ENCODE measurements around the gene IDH3A. TPM values are rescaled to one million over a fixed set of nuclear protein-coding genes. Genes with fewer than 3 reads are reported as not detected.

The IDH3A gene
- total RNA-seq, 4 donors from 2014 or later, result 55.1 to 155 (median 83.3) TPM

DNA sequence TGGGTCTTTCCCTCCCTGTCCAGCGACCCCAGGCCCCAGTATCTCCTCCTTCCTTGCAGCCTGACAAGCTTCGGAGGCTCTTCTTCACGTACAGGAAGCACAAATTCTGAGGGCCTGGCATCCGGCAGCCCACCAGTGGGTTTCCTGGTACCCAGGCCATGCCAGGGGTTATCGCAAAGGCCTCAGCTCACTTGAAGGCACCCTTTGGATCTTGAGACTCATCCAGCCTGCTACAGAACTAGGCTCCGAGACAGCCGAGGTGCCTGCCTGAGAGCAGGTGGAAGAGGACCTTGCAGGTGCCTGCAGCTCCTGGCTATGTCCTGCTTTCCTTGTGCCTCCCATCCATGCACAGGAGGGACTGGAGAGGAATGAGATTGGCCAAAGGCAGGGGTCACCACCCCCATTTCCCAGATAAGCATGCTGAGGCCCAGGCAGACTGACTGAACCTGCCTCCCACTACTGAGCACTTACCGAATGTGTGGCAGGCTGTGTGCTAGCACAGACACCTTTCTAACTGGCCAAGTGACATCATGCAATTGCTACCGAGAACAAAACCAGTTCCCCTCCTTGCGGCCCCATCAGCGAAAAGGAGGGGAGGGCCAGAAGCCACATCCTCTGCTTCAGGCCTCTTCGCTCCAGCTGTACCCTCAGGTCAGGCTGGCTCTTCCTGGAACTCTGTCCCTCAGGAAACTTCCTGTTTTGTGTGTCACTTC lies 45.6 kb upstream of the IDH3A start:
- 83 to 89% methylated on average over 11 to 12 of the region's 12 CpGs for WGBS, 2 donors
- Histone ChIP-seq H3K4me3 (replicated peaks in 1 of 3) (no peak overlapping the region), H3K4me1 (no peaks in the 10 kb centered on the region), H3K27ac (no peak overlapping the region), H3K9me3 (no peaks in the 10 kb centered on the region), H3K27me3 (no peaks in the 10 kb centered on the region), H3K36me3 (no peaks in the 10 kb centered on the region)
- peak in 1 of 2 donors; percentile 8 for DNase-seq
- intact Hi-C loops (cut with DNase I), result no loop called here
- TF ChIP-seq, protein P1, sequence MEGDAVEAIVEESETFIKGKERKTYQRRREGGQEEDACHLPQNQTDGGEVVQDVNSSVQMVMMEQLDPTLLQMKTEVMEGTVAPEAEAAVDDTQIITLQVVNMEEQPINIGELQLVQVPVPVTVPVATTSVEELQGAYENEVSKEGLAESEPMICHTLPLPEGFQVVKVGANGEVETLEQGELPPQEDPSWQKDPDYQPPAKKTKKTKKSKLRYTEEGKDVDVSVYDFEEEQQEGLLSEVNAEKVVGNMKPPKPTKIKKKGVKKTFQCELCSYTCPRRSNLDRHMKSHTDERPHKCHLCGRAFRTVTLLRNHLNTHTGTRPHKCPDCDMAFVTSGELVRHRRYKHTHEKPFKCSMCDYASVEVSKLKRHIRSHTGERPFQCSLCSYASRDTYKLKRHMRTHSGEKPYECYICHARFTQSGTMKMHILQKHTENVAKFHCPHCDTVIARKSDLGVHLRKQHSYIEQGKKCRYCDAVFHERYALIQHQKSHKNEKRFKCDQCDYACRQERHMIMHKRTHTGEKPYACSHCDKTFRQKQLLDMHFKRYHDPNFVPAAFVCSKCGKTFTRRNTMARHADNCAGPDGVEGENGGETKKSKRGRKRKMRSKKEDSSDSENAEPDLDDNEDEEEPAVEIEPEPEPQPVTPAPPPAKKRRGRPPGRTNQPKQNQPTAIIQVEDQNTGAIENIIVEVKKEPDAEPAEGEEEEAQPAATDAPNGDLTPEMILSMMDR (IDR thresholded peaks at IDR 0.05), result no peak
- TF ChIP-seq POLR2A (IDR thresholded peaks at IDR 0.05), result no peak

DNA sequence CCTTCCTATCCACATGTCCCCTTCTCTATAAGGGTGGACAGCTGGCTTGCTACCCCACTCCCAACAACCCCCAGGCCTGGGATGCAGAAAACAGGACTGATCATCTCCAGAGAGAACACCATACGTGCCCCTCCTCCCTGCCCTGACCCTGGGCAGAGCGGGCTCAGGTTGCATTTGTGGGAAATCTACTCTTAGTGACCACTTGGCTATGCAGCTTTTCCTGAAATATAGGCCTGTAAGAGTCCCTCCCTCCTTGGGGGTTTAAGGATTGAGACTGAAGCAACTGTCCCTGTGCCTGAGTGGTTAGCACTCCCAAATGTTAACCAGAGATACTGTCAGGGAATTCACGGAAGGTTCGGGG lies 45.1 kb upstream of the IDH3A start:
- Histone ChIP-seq H3K4me1 (no peaks in the 10 kb centered on the region), H3K4me3 (replicated peaks in 1 of 3) (no peak overlapping the region), H3K27ac (no peak overlapping the region), H3K27me3 (no peaks in the 10 kb centered on the region), H3K36me3 (no peaks in the 10 kb centered on the region), H3K9me3 (no peaks in the 10 kb centered on the region)
- DNase-seq, result no peak
- intact Hi-C loops (cut with DNase I), result no loop called here
- WGBS, 2 donors, result 92 to 95% methylated on average over 4 of the region's 4 CpGs
- TF ChIP-seq, protein P1 (IDR thresholded peaks at IDR 0.05), result no peak
- no peak for TF ChIP-seq POLR2A (IDR thresholded peaks at IDR 0.05)

DNA sequence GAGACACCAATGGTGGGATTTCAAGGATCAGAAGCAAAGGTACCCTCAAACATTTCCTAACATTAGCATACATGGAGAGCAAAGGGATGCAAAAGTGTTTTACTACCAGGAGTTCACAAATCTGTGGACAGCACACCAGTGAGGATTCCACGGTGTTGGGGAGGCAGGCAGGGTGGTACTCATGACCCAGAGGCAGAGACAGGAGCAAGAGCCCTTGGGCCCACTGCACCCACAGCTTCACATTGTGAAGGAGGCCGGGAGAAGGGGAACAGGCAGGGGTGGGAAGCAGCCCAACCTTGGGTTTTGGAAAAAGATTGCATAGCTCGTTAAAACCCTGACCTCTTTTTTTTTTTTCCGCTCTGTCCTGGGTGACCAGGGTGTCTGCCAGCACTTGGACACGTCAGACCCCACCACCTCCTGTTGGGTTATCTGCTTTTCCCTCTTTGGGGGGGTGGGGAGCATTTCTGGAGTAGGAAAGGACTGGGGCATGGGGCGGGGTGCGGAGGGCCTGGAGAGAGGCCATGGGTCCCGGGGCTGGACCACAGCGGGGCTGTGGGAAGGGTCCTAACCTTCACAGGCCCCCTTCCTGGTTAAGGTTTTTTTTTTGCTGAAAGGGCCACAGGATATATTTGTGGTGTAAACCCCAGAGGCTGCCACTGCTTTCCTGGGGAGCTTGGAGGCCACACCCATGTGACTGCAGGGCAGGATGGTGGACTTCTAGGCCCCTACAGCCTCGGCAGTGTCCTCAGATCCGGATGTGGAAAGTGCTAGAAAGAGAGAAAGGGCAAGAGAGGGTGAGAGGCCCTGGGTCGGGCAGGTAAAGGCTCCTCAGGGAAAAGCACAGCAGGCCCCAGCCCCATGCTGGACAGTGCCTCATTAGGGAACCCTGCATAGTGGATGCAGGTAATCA lies 44.3 kb upstream of the IDH3A start:
- Histone ChIP-seq H3K27ac (no peak overlapping the region), H3K4me3 (replicated peaks in 1 of 3) (no peak overlapping the region), H3K4me1 (no peaks in the 10 kb centered on the region), H3K9me3 (no peaks in the 10 kb centered on the region), H3K27me3 (no peaks in the 10 kb centered on the region), H3K36me3 (no peaks in the 10 kb centered on the region)
- TF ChIP-seq, protein P1 (IDR thresholded peaks at IDR 0.05), result no peak
- TF ChIP-seq POLR2A (IDR thresholded peaks at IDR 0.05), result no peak
- 91 to 94% methylated on average over 12 of the region's 12 CpGs for WGBS, 2 donors
- DNase-seq, result no peak
- intact Hi-C loops (cut with DNase I), result no loop called here

DNA sequence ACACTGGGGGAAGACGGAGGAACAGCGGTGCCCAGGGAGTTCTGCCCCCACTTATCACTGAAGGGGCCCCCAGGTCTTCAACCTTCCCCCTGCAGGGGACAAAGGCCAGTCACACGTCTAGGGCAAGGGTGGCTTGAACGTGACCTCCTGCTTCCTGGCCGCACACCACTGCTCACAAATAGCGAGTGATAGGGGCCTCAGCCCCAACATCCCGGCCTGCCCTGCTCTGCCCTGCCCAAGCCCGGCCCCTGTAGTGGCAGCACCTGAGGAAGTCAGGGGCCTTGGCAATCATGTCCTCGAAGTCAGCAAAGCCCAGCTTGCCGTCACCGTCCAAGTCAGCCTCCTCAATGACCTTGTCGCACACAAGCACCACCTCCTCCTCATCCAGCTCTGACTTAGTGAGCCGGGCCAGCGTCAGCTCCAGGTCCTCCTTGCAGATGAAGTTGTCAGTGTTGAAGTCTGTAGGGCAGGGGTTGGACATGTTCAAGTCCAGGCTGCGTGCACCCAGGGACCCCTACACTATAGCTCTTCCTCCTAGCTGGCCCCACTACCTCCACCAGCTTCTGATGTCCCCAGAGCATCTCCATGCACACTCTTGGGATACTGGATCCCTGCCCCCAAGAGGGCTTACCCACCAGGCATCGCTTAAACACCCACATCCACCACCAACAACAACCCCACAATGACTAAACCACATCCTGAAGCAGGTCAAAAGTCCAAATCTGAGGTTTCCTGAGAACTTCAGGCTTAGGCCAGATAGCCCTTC lies 43.5 kb upstream of the IDH3A start:
- WGBS, 2 donors, result 93 to 96% methylated on average over 14 to 15 of the region's 16 CpGs
- intact Hi-C loops (cut with DNase I), result no loop called here

More for the DNA sequence above, 43.5 kb upstream of the IDH3A start:
- Histone ChIP-seq H3K4me1 (no peaks in the 10 kb centered on the region), H3K36me3 (no peaks in the 10 kb centered on the region), H3K27me3 (no peaks in the 10 kb centered on the region), H3K4me3 (replicated peaks in 1 of 3) (no peak overlapping the region), H3K9me3 (no peaks in the 10 kb centered on the region), H3K27ac (no peak overlapping the region)
- DNase-seq, result no peak
- TF ChIP-seq, protein P1 (IDR thresholded peaks at IDR 0.05), result no peak
- no peak for TF ChIP-seq POLR2A (IDR thresholded peaks at IDR 0.05)

All from thyroid gland (tissue), 4 donors.